Neural cell (in vitro differentiated cells): ENCODE data around the gene NFIB.

Source experiments
- CTCF ChIP-seq: fragments of 450-650 bp; IDR thresholded peaks from 2 replicates; pipeline ENCODE4 v1.5.1; 2014; ENCODE audit warnings: antibody characterized with exemption, mild to moderate bottlenecking, moderate library complexity; ENCODE audit not compliant: poor library complexity, severe bottlenecking
- EZH2 ChIP-seq: fragments of 200-600, 300-800 bp; shearing (Covaris generic), sonication (generic); IDR thresholded peaks from 2 replicates; pipeline ENCODE4 v1.6.1; 2014; ENCODE audit warnings: antibody characterized with exemption, low read length, borderline replicate concordance, mild to moderate bottlenecking; ENCODE audit not compliant: insufficient read depth, poor library complexity, severe bottlenecking
- TAF1 ChIP-seq: IDR thresholded peaks from 2 replicates; pipeline ENCODE4 v1.6.1; 2012; ENCODE audit warnings: low read depth

- TF ChIP-seq CTCF (no peak), TAF1 (no peak), EZH2 (no peak)
Observed at GRCh38 chr9:14361074-14361473, 47.1 kb upstream of the NFIB start.
